DMS114 treated with DMSO at 0.1 percent for 48 hours (cell line): ENCODE data around the gene CCDC74B.
"Not testable (repeated sequence)": the region's sequence is repeated elsewhere in the genome, so short reads cannot be mapped to it uniquely, and the experiment has no call there.

Experiments
- DNase-seq: peaks from one replicate; lab custom pipeline; 2025; ENCODE audit not compliant: unreplicated experiment; lab: John Stamatoyannopoulos, UW

CCDC74B gene

DNA sequence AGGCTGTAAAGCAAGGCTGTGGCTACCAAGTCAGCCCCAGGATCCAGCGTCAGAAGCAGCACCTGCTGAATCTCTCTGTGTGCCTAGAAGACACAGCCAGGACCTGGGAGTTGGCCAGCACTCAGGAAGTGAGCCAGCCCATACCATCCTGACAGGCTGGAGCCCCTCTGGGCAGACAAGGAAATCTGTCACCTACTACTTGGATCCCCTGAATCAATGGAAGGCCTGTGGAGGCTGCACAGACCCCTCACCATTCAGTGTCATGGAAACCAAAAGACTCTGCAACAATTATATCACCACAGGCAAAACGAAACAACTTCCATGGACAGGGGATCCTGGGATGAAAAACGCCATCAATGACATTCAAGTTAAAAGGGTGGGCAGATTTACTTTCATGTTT lies 21.7 kb upstream of the CCDC74B start:
- DNase-seq = not testable (repeated sequence)

DNA sequence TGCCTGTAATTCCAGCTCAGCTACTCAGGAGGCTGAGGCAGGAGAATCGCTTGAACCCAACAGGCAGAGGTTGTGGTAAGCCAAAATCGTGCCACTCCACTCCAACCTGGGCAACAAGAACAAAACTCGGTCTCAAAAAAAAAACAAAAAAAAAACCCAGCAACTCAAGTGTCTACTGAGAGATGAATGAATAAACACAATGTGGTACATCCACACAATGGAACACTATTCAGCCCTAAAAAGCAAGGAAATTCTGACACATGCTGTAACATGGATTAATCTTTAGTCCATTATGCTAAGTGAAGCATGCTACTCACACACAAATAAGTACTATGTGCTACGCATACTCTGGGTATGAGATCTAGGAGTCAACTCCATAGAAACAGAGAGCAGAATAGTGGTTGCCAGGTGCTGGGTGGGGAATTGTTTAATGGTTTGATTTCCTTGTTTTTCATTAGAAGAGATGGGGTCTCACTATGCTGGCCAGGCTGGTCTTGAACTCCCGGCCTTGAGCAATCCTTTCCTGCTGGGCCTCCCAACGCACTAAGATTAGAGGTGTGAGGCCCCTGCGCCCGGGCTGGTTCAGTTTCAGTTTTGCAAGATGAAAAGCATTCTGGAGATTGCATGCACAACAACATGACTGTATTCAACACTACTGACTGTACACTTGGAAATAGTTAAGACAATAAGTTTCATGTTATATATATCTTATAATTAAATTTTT lies 20.5 kb upstream of the CCDC74B start:
- no peak for DNase-seq

DNA sequence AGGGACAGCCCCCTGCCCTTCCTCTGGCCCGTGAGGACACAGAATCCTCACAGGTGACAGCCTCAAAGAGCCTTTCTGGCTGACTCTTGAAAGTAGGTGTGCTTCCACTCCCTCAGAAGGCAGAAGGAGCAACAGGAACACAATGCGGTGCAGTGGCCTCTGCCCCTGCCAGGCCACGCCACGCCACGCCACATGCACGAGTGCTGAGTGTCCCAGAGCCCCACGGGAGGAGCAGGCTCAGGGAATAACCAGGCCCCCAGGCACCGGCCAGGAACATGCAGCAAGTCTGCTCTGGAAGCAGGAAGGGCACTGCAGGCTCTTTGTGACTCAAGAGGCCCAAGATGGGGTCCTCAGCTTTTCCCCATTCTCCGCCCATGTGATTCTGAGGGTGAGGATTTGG lies 18.1 kb upstream of the CCDC74B start:
- DNase-seq = no peak

DNA sequence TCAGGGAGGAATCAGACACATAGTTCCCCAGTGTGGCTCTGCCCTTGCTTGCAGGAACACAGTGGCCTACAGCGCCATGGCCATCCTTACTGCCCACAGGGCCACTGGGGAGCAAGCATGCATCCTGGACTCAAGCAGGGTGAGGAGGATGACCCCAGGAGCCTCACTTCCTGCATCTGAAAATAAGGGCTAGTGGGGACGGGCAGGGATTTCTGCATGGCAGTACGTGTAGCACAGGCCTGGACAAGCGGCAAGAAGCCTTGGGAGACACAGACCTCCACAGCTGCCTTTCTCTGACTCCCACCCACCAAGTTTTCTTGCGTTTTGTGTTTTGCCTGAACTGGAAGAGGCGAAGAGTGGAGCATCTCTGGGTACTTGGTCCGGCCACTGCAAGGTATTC lies 17.6 kb upstream of the CCDC74B start:
- not testable (repeated sequence) for DNase-seq

DNA sequence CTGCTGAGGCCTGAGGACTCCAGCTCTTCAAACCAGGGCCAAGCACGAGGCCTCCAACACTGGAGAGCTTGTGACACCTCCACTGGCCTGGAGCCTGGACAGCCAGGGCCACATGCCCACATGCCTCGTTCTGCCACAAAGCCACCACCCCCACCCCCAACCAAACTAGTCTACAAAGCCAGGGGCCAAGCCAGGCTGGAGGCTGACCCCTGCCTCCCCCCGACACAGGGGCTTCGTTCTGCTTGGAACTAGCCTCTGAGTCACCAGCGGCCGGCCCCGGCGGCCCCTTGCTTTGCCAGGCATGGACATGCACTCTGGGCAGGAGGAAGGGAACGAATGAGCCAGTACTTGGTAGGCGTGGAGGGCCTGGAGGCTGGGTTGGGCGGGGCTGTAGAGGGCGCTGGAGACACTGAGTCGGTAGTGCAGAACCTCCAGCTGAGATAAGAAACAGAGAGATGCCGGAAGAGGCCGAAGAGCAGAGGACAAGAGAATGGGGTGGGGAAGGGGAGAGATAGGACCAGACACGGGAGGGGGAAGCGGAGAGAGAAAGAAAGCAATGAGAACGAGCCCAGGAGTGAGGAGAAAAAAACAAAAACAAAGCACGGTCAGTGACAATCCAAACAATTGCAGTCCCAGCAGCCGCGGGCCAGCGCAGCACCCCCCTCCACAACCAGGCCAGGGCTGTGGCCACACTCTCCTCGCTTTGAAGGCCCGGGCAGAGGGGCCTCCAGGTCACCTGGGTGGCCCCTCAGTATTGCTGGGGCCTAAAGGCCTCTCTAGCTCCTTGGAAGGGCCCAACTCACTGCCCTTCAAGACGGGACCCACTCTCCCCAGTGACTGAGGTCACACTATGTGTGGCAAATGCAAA lies 16.2 kb upstream of the CCDC74B start:
- not testable (repeated sequence) for DNase-seq

DNA sequence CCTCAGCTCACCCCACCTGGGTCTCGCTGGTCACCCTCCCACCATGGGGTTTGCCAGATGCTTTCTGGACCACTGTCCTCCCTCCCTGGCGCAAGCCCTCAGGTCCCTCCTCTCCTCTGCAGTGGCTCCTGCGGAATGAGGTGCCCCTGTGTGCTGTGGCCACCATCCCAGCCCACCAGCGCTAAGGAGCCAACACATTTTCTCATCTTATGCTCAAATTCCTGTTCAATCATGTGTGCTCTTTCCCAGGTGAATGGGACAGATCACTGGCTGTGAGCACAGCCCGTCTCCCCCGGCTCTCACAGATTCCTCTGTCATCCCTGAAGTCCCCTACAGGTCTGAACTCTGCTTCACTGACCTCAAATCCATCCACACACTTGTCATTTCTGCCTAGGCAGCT lies 15.2 kb upstream of the CCDC74B start:
- DNase-seq = no peak

DNA sequence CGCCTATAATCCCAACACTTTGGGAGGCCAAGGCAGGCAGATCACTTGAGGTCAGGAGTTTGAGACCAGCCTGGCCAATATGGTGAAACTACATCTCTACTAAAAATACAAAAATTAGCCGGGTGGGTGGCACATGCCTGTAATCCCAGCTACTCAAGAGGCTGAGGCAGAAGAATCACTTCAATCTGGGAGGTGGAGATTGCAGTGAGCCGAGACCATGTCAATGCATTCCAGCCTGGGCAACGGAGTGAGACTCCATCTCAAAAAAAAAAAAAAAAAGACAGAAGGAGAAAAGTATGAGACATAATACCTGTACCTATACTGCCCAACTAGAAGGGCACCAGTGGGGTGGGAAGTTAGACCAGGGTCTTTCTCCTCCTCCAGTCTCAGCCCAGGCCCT lies 14.5 kb upstream of the CCDC74B start:
- DNase-seq = not testable (repeated sequence)

DNA sequence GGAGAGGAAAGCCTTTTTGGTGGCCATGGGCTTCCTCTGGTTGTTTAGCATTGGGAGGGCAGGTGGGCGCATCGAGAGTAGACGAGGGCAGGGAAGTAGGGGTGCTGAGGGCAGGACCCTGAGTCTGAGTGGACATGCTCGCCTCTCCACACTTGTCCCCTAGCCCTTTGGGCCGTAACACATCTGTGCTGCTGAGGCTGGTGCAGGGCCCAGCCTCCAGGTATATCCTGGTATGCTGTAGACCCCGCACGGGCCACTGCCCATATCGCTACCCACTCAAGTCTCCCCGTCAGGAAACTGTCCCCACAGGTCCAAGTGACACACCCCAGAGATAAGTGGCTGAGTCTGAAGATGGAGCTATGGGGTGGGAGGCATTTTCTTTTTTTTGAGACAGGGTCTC lies 13.7 kb upstream of the CCDC74B start:
- DNase-seq = no peak

DNA sequence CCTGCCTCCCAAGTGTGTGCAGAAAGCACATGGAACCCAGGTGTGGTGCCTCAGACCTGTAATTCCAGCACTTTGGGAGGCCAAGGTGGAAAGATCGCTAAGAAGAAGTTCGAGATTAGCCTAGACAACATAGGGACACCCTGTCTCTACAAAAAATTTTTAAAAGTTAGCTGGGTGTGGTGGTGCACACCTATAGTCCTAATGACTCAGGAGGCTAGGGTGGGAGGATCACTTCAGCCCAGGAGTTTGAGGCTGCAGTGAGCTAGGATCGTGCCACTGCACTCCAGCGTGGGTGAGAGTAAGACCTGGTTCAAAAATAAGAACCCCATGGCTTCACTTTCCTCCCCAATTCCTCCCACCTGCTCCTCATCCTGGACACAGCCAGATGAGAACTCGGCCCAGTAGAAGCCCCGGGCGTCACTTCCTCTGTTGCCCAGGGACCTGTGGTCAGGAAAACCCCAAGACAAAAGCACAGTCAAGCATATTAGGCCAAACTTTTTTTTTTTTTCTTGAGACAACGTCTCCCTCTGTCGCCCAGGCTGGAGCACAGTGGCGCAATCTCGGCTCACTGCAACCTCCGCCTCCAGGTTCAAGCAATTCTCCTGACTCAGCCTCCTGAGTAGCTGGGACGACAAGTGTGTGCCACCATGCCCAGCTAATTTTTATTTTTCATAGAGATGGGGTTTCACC lies 13.1 kb upstream of the CCDC74B start:
- not testable (repeated sequence) for DNase-seq

DNA sequence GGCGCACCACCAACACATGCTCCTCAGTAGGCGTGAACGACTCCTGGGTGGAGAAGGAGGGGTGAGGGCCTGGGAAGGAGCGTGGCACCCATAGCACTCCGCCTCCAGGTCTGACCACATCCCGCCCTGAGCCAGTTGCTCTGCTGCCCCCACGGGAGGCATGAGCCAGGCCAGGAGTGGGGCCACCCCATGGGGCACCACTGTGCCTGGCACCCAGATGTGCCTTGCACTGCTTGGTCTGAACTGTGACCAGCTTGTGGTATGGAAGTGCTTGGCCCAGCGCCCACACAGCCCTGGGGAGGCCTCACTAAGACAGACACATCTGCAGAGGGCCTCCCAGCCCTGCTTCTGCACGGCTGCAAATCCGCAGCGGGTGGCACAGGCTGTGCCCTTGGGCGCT lies 12.4 kb upstream of the CCDC74B start:
- DNase-seq = not testable (repeated sequence)

DNA sequence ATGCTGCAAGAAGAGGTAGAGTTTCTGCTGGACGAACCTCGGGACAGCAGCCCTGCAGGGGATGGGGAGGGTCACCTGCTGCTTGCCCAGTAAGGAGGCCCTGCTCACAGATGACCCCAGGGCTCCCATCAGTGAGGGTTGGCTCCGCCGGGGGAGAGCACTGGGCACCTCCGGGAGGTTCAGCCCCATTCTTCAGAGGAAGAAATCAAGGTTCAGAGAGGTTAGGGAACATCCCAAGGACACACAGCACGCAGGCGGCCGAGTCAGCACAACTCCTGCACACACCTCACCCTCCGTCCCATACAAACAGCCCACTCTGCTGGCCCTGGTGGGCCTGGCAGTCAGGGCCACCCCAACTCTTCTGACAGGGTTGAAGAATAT lies 11.7 kb upstream of the CCDC74B start:
- no peak for DNase-seq

DNA sequence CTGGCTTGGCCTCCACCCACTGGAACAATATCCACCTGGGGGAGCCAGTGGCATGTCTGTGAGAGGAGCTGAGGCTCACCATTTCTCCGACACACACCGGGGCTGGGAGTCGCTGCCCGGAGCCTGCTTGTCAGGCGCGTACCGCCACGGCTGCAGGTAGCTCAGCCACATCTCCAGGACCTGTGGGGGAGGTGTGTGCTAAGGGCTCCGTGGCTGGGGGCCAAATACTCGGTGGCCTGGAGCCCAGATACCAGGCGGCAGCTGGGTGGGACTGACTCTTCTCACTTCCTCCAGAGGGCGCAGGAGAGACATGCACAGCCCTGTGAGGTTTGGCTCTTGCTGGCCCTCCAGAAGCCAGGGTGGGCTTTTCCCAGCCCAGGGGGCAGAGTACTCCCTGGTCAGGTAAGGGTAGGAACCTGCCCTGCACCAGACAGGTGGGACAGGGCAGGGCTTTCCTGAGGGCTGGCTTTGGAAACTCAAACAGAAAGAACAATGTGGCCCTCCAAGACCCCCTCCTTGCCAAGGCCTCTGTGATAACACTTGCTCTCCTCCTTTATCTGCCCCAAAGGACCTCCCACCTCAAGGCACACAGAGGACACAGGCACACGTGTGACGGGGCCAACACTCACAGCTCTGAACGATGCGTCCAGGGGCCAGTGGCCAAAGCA lies 11.2 kb upstream of the CCDC74B start:
- DNase-seq = not testable (repeated sequence)

DNA sequence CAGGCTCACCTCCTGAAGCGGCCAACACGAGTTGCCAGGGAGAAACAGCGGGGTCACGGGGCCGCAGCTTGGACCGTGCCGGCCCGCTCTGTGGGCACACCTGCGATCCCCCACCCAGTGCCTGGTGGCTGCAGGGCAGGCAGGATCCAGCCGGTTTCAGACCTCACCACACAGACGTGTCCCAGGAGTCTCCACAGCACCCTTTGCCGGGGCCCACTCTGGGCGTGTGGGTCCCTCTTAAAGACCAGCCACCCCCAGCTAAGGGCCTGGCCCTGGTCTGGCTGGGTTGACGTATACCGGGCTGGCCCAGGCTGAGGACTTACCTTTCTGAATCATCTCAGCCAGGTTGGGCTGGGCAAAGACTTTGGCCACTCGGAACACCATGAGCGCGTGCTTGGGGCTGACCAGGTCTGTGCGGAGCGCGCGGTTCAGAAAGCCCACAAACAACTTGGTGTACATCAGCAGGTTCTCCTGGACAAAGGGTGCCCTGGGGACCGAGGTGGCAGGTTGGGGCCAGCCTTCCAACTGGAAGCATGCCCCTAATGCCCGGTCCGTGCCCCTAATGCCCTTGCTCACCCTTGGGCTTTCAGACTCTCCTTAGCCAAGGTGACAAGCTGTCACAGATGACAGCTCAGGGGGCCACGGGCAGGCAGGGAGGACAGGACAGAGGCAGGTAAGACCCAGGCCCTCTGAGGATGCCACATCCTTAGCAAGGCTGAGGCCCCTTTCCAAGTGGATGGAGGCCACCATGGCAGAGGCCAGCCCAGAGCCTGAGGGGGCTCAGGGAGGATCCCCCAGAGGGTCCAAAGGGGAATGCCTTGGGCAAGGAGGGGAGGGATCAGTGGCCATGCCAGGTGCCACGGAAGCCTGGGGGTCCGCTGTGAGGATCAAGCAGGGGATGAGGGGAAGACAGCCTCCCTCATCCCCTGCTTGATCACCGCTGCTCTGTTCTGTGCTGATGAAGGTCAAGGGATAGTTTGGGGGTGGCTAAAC lies 10.2 kb upstream of the CCDC74B start:
- no peak for DNase-seq

DNA sequence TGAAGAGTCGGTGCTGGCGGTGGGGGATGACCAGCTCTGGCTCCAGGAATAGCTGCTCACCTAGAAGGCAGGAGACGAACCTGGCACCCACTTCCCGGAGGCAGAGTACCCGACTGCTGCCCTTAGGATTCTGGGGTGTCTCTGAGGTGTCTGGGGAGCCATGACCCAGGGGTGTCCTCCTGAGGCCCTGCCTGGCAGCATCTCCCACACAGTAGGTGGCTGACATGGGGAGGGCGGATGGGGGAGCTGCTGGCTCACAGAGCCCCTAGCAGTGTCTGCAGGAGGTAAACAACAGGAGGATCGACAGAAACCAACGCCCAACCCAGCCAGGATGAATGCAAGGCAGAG lies 9.5 kb upstream of the CCDC74B start:
- DNase-seq = not testable (repeated sequence)

DNA sequence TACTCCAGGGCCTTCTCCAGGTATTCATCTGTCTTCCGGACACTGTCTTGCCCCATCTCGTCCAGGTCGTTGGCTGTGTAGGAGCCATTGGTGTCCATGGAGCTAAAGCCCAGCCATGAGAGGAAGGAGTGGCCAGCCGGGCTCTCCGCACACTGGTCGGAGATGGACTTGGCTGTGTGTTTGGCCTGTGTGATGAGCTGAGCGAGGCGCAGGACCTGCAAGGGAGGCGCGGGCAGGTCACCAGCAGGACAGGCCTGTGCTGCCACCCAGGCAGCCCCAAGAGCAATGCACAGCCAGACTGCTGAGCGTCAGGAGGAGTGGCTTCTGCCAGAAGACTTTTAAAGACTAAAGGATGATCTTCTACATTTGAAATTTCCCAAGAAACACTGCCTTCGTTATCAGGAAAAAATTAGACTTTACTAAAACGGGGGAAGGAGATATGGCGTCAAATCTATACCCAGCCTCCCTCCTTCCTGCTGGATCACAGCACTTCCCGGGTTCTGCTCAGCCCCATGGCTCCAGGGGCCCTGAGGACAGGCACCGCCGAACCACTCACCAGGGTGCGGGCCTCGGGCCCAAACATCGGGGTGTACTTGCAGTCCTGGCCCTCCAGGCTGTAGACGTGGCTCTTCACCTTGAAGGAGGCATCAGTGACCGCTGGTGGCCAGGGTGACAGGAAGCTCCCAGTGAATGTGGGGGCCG lies 9.0 kb upstream of the CCDC74B start:
- DNase-seq = not testable (repeated sequence)

DNA sequence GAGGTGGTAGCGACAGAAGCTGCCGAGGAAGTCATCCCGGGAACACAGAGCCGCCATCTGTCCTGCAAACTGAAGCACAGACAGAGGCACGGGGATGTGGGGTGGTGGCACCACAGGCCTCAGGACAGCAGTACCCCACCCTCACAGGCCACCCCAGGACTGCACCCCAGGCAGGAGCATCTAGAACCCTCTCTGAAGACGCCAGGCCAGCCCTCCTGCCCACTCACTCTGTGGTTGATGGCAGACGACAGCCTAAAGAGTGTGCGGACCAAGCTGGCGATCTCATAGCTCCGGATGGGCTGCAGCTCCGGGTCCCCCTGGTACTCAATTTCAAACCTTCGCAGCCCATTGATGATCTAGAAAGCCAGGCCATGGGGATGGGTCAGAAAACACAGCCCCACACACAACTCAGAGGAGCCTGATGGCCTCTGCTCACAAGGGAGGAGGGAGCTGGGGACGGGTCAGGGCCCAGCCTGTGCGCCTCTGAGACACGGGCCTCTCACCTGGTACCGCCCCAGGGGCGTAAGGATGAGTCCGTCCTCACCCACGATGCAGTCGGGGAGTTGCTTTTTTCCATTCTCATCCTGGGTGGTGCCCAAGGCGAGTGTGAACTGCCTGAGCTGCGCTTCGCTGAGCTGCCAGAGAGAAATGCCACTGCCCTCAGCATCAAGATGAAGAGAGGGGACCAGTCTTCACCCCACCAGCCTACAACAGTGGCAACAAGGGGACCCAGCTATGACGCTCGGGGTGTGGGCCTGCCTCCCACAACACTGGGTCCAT lies 8.1 kb upstream of the CCDC74B start:
- no peak for DNase-seq

DNA sequence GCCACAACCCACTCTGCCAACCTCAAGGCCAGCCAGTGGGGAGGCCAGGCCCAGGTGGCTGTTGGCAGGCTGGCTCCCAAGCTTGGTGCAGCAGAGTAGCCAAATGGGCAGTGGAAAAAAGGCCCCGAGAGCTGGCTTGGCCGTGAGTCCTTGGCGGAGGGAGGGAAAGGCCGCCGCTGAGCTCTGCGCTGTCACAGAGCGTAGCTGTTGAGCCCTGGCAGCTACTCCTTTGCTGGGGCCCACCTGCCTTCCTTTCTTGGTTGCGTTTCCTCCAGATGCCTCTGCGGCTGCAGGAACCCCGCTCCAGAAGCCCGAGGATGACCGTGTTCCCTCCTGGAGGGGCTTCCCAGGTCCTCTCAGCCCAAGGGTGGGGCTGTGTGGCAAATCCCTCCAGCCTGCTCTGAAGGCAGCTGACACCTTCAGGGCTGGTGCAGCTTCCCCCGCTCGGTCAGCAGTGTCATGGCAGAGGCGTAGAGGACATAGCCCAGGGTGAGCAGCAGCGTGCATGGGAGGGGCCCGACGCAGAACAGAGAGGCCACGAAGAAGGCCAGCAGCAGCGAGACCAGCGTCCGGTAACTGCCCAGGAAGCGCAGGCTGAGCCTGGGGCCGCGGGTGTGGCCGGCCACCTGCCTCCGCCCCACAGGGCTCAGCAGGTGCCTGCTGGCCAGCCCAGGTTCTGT lies 7.4 kb upstream of the CCDC74B start:
- DNase-seq = not testable (repeated sequence)

DNA sequence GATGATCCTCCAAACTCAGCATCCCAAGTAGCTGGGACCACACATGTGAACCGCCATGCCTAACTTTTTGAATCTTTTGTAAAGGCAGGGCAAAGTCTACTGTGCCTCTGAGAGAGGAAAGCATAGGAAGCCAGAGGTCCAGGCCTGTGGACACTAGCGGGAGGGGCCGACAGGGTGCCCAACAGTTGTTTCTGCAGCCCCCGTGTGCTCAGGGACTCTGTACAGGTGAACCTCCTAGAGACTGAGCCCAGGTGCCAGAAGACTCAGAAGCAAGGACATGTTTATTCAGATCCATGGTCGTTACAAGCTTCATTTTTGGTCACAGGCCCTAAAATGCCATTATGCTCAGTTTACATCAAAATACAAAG lies 6.2 kb upstream of the CCDC74B start:
- DNase-seq = not testable (repeated sequence)
